Vagina (tissue), 2 donors: ENCODE data around the gene SPECC1L.

Experiments
- POLR2AphosphoS5 ChIP-seq, 2 donors: sonication (generic); formaldehyde crosslinking; IDR thresholded peaks; one replicate each; pipeline ENCODE4 v1.9.0; 2017; ENCODE audit warnings: antibody characterized with exemption in 2 of 2, mild to moderate bottlenecking in 2 of 2, low read depth in 1 of 2; ENCODE audit not compliant: insufficient read depth in 1 of 2
- TF ChIP-seq, protein P1 (sequence below), 3 experiments: fragments of 450-650 bp in 2 of 3; fragments of 200-600 bp in 1 of 3; sonication (generic) in 1 of 3; IDR thresholded peaks; one replicate each; pipeline ENCODE4 v1.5.1; 2017 to 2019; ENCODE audit warnings: antibody characterized with exemption in 3 of 3, mild to moderate bottlenecking in 2 of 3, moderate library complexity in 2 of 3

GRCh38 chr22:24453853-24454252 lies 183.2 kb downstream of the SPECC1L start:
- TF ChIP-seq, protein P1, sequence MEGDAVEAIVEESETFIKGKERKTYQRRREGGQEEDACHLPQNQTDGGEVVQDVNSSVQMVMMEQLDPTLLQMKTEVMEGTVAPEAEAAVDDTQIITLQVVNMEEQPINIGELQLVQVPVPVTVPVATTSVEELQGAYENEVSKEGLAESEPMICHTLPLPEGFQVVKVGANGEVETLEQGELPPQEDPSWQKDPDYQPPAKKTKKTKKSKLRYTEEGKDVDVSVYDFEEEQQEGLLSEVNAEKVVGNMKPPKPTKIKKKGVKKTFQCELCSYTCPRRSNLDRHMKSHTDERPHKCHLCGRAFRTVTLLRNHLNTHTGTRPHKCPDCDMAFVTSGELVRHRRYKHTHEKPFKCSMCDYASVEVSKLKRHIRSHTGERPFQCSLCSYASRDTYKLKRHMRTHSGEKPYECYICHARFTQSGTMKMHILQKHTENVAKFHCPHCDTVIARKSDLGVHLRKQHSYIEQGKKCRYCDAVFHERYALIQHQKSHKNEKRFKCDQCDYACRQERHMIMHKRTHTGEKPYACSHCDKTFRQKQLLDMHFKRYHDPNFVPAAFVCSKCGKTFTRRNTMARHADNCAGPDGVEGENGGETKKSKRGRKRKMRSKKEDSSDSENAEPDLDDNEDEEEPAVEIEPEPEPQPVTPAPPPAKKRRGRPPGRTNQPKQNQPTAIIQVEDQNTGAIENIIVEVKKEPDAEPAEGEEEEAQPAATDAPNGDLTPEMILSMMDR (IDR thresholded peaks at IDR 0.05), result no peak
- no peak for TF ChIP-seq POLR2AphosphoS5 (IDR thresholded peaks at IDR 0.05; ENCODE audit: insufficient read depth in 1 of 2, low read depth in 1 of 2)
